Testis (tissue), 3 donors: Measurements from ENCODE around the gene NPLOC4. TPM values are rescaled to one million over a fixed set of nuclear protein-coding genes. Genes with fewer than 3 reads are reported as not detected.

ENCODE experiments used
- DNase-seq: peaks from one replicate; pipeline ENCODE4 v3.0.0-alpha.2; 2019
- H3K27ac ChIP-seq, 2 donors: fragments of 200-600 bp; sonication (generic); one replicate each; pipeline ENCODE4 v1.5.1; 2019
- H3K27me3 ChIP-seq: fragments of 200-600 bp; sonication (generic); one replicate; pipeline ENCODE4 v1.5.1; 2019
- H3K36me3 ChIP-seq: fragments of 200-600 bp; sonication (generic); one replicate; pipeline ENCODE4 v1.5.1; 2017; ENCODE audit warnings: low read depth; ENCODE audit errors: missing control alignments
- H3K4me1 ChIP-seq: fragments of 200-600 bp; sonication (generic); one replicate; pipeline ENCODE4 v1.5.1; 2019
- H3K4me3 ChIP-seq, 2 donors: fragments of 200-600 bp; sonication (generic); one replicate each; pipeline ENCODE4 v1.5.1; 2017 to 2019
- H3K9me3 ChIP-seq: fragments of 200-600 bp; sonication (generic); one replicate; pipeline ENCODE4 v1.5.1; 2017
- POLR2A ChIP-seq: fragments of 450-650 bp; IDR thresholded peaks from one replicate; pipeline ENCODE4 v1.6.1; 2017; ENCODE audit warnings: antibody characterized with exemption, mild to moderate bottlenecking, moderate library complexity
- WGBS, 2 donors: methylation state at CpG; one replicate each; pipeline ENCODE4 v1.1.5; 2018; 5-methylcytosine and 5-hydroxymethylcytosine counted together
- intact Hi-C: fragments of 100-400 bp; cut with DNase I; formaldehyde crosslinking; loops from one replicate; pipeline ENCODE4 v1.15.1; 2023; ENCODE audit warnings: low total_unique reads
- polyA plus RNA-seq: library from polyadenylated mRNA; stranded (reverse); fragments of 350-450 nt; fragmentation: Illumina TruSeq; extraction: RNeasy Lipid Tissue Mini Kit (QIAGEN cat#74804); gene quantifications from one replicate; pipeline ENCODE4 v1.2.3, GENCODE V29; 2014; ENCODE audit warnings: low read depth, low replicate concordance; ENCODE audit not compliant: insufficient read depth
- total RNA-seq, 2 donors: library from RNA; depleted of rRNA; stranded (reverse); fragments of >200 nt; gene quantifications; one replicate each; pipeline ENCODE4 v1.2.3, GENCODE V29; 2016
- TF ChIP-seq, protein P1 (sequence below), 3 experiments: fragments of 450-650 bp in 2 of 3; fragments of 200-600 bp in 1 of 3; sonication (generic) in 1 of 3; IDR thresholded peaks; one replicate each; pipeline ENCODE4 v1.5.1; 2016 to 2019; ENCODE audit warnings: antibody characterized with exemption in 3 of 3, mild to moderate bottlenecking in 2 of 3, moderate library complexity in 1 of 3

The NPLOC4 gene
- total and polyA plus RNA-seq, 3 donors from 2014 or later: 106 to 130 (median 122) TPM

DNA sequence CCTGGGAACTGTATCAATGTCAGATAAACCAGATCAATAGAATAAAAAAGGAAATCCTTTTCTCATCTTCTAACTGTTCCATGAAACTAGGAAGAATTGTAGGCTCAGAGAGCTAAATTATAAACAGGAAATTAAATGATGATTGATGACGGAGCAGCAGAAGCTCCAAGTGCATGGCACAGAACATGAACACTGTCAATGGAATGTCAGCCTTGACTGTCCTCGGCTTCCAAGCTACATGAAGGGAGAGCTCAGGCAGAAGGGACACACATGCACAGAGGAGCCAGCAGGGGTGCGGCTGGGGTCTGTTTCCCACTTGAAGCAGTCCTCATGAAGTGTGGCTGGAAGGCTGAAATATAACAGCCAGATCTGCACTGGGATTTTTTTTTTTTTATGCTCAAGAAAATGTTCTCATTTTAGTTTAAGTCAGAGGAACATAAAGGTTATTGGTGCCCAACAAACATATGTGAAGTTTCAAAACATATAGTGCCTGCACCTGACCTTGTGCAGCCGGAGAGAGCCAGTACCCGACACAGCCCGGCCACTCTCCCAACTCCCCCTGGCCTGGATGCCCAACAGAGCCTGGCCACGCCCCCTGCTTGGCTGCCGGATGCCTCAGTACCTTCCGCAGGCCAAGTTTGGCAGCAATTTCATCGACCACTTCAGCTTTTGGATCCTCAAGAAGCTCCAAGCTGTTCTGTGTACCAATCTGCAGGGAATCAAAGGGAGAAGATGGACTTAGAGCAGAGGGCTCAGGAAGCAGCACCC is 37.0 kb downstream of the NPLOC4 start:
- H3K9me3 ChIP-seq: no peaks in the 10 kb centered on the region
- H3K4me3 ChIP-seq: no peak overlapping the region
- no peaks in the 10 kb centered on the region for H3K27me3 ChIP-seq
- intact Hi-C loops: no loop called here
- no peak for DNase-seq
- no peak for TF ChIP-seq POLR2A
- TF ChIP-seq, protein P1, sequence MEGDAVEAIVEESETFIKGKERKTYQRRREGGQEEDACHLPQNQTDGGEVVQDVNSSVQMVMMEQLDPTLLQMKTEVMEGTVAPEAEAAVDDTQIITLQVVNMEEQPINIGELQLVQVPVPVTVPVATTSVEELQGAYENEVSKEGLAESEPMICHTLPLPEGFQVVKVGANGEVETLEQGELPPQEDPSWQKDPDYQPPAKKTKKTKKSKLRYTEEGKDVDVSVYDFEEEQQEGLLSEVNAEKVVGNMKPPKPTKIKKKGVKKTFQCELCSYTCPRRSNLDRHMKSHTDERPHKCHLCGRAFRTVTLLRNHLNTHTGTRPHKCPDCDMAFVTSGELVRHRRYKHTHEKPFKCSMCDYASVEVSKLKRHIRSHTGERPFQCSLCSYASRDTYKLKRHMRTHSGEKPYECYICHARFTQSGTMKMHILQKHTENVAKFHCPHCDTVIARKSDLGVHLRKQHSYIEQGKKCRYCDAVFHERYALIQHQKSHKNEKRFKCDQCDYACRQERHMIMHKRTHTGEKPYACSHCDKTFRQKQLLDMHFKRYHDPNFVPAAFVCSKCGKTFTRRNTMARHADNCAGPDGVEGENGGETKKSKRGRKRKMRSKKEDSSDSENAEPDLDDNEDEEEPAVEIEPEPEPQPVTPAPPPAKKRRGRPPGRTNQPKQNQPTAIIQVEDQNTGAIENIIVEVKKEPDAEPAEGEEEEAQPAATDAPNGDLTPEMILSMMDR (IDR thresholded peaks at IDR 0.05): no peak
- WGBS, 2 donors: 63 to 72% methylated on average over 10 of the region's 10 CpGs
- H3K4me1 ChIP-seq: no peaks in the 10 kb centered on the region
- H3K36me3 ChIP-seq: no peaks in the 10 kb centered on the region
- H3K27ac ChIP-seq: no peak overlapping the region

DNA sequence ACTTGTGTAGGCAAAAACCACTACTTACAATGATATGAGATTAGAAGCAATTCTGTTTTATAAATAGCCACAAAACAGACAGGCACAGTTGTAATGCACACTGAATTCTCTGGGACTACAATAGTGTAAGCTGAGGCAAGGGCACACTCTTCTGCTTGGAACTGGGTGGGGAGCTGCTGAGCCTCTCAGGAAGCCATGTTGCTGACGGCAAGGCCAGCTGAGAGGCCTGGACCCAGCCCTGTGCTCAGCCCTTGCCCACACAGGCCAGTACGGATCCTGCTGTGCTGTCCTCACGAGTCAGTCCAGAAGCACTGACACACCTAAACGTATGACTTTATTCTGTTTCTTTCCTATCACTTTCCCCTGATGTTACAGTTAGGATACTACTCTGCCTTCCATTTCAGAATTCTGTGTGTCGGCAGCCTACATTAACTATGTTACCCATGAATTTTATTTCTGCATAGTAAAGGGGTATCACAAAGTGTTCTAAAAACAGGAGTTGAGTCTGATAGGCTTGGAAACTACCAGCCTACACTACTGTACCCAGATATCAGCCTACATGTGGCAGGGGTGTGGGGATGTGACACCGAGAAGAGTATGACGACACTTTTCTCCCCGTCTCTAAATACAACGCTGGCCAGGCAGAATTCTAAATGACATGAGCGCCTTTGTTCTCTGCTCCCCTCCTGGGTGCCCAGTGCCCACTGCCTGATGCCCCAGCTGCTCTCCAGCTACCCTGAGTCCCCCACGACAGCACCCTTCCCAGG is 43.6 kb downstream of the NPLOC4 start:
- no peak for DNase-seq
- H3K27me3 ChIP-seq: no peaks in the 10 kb centered on the region
- H3K36me3 ChIP-seq: no peaks in the 10 kb centered on the region
- TF ChIP-seq POLR2A: no peak
- TF ChIP-seq, protein P1 (IDR thresholded peaks at IDR 0.05): no peak
- no peaks in the 10 kb centered on the region for H3K4me1 ChIP-seq
- no peaks in the 10 kb centered on the region for H3K9me3 ChIP-seq
- intact Hi-C loops: no loop called here
- no peak overlapping the region for H3K4me3 ChIP-seq
- WGBS, 2 donors: 95% methylated on average over 11 of the region's 11 CpGs
- no peak overlapping the region for H3K27ac ChIP-seq

DNA sequence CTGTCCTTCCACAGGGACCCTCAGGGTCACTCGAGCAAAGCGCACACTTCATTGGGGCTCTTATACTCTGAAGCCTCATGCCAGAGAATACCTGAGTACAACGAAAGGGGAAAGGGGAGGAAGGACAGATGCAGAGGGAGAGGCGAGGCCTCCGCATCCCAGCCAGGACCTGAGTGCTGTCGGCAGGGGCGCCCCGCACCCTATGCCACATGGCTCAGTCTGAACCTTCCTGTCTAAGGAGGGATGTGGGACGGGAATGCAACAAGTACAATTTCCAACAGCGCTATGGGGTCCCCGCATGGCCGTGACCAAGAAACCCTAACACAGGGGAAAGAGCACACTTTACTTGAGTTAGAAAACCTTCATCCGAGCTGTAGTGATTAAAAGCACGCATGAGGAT is 44.9 kb downstream of the NPLOC4 start:
- intact Hi-C loops: no loop called here
- Histone ChIP-seq H3K36me3 (no peaks in the 10 kb centered on the region), H3K27me3 (no peaks in the 10 kb centered on the region), H3K4me3 (no peak overlapping the region), H3K27ac (no peak overlapping the region), H3K9me3 (no peaks in the 10 kb centered on the region), H3K4me1 (no peaks in the 10 kb centered on the region)
- DNase-seq: no peak
- TF ChIP-seq, protein P1 (IDR thresholded peaks at IDR 0.05): no peak
- no peak for TF ChIP-seq POLR2A
- WGBS, 2 donors: 86 to 92% methylated on average over 14 of the region's 14 CpGs

DNA sequence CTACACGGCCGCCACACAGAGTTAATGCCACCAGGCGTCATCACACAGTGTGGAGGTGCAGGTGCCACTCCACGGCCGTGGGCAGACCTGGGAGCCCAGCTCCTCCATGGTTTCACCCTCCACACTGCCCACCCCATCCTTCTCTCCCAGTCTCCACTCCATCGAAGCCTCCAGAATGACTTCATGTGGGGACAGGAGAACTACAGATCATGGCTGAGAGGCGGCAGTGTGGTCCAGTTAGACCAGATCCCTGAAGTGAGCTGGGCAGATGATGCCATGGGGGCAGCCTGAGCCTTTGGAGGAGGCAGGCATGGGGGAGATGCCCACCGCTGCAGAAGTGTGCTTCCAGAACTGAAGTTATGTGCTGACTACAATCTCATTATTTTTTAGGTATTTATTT is 46.8 kb downstream of the NPLOC4 start:
- Histone ChIP-seq H3K4me3 (no peak overlapping the region), H3K36me3 (no peaks in the 10 kb centered on the region), H3K4me1 (no peaks in the 10 kb centered on the region), H3K27ac (no peak overlapping the region), H3K27me3 (no peaks in the 10 kb centered on the region), H3K9me3 (no peaks in the 10 kb centered on the region)
- intact Hi-C loops: no loop called here
- no peak for TF ChIP-seq POLR2A
- TF ChIP-seq, protein P1 (IDR thresholded peaks at IDR 0.05): no peak
- 86 to 90% methylated on average over 6 to 8 of the region's 8 CpGs for WGBS, 2 donors
- DNase-seq: no peak
